ENCODE measurements around the gene JADE3.

JADE3 gene

GRCh38 chrX:47080215-47080914 lies 168.1 kb downstream of the JADE3 start:
- TF ChIP-seq EZH2 (IDR thresholded peaks at IDR 0.05; ENCODE audit: borderline replicate concordance, low read depth, low read length, severe bottlenecking) = no peak
- TF ChIP-seq, protein P1, sequence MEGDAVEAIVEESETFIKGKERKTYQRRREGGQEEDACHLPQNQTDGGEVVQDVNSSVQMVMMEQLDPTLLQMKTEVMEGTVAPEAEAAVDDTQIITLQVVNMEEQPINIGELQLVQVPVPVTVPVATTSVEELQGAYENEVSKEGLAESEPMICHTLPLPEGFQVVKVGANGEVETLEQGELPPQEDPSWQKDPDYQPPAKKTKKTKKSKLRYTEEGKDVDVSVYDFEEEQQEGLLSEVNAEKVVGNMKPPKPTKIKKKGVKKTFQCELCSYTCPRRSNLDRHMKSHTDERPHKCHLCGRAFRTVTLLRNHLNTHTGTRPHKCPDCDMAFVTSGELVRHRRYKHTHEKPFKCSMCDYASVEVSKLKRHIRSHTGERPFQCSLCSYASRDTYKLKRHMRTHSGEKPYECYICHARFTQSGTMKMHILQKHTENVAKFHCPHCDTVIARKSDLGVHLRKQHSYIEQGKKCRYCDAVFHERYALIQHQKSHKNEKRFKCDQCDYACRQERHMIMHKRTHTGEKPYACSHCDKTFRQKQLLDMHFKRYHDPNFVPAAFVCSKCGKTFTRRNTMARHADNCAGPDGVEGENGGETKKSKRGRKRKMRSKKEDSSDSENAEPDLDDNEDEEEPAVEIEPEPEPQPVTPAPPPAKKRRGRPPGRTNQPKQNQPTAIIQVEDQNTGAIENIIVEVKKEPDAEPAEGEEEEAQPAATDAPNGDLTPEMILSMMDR (IDR thresholded peaks at IDR 0.05; ENCODE audit: borderline replicate concordance, extremely low read depth, low read length, poor library complexity, severe bottlenecking) = no peak
- no peaks in the 10 kb centered on the region for H3K9me3 ChIP-seq (ENCODE audit: insufficient read depth, low read length, severe bottlenecking)
- ATAC-seq (ENCODE audit: insufficient read depth, low read depth) = no peak
- H3K79me2 ChIP-seq (ENCODE audit: insufficient read depth, low read length) = no peaks in the 10 kb centered on the region
- no peak overlapping the region for H3K27ac ChIP-seq (ENCODE audit: low read length)
- no peaks in the 10 kb centered on the region for H3K27me3 ChIP-seq (ENCODE audit: insufficient read depth, low read length, poor library complexity)
- H3K4me1 ChIP-seq (ENCODE audit: insufficient read depth, low read length) = no peaks in the 10 kb centered on the region
- H3K9ac ChIP-seq (ENCODE audit: low read depth, low read length) = no peak overlapping the region
- H2AFZ ChIP-seq (ENCODE audit: low read depth, low read length) = no peak overlapping the region
- H3K36me3 ChIP-seq (ENCODE audit: insufficient read depth, low read length) = no peaks in the 10 kb centered on the region
- H4K20me1 ChIP-seq (ENCODE audit: insufficient read depth, low read length) = no peaks in the 10 kb centered on the region
- no peak overlapping the region for H3K4me3 ChIP-seq (ENCODE audit: low read depth in 1 of 2, low read length in 2 of 2)
- no peak for DNase-seq
- H3K4me2 ChIP-seq (ENCODE audit: insufficient read depth, low read length) = no peak overlapping the region

DNA sequence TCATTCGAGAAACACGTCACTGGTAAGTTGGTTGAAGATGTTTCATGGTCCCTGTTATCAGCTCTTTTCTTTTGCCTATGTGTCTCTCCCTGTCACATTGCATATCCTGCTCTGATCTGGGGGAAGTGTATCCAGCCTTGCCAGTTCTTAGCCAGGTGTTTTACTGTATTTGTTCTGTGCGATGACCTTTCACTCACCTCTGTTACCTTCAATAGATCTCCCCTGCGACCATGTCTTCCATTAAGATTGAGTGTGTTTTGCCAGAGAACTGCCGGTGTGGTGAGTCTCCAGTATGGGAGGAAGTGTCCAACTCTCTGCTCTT lies 168.7 kb downstream of the JADE3 start:
- no peak overlapping the region for H3K4me3 ChIP-seq (ENCODE audit: low read depth in 1 of 2, low read length in 2 of 2)
- H3K79me2 ChIP-seq (ENCODE audit: insufficient read depth, low read length) = no peaks in the 10 kb centered on the region
- H3K27me3 ChIP-seq (ENCODE audit: insufficient read depth, low read length, poor library complexity) = no peaks in the 10 kb centered on the region
- DNase-seq (no peak), ATAC-seq (ENCODE audit: insufficient read depth, low read depth) (no peak)
- TF ChIP-seq EZH2 (IDR thresholded peaks at IDR 0.05; ENCODE audit: borderline replicate concordance, low read depth, low read length, severe bottlenecking) = no peak
- TF ChIP-seq, protein P1 (IDR thresholded peaks at IDR 0.05; ENCODE audit: borderline replicate concordance, extremely low read depth, low read length, poor library complexity, severe bottlenecking) = no peak
- H3K9me3 ChIP-seq (ENCODE audit: insufficient read depth, low read length, severe bottlenecking) = no peaks in the 10 kb centered on the region
- no peak overlapping the region for H3K4me2 ChIP-seq (ENCODE audit: insufficient read depth, low read length)
- H3K36me3 ChIP-seq (ENCODE audit: insufficient read depth, low read length) = no peaks in the 10 kb centered on the region
- H3K4me1 ChIP-seq (ENCODE audit: insufficient read depth, low read length) = no peaks in the 10 kb centered on the region
- H3K27ac ChIP-seq (ENCODE audit: low read length) = no peak overlapping the region
- H4K20me1 ChIP-seq (ENCODE audit: insufficient read depth, low read length) = no peaks in the 10 kb centered on the region
- no peak overlapping the region for H3K9ac ChIP-seq (ENCODE audit: low read depth, low read length)
- H2AFZ ChIP-seq (ENCODE audit: low read depth, low read length) = no peak overlapping the region

GRCh38 chrX:47091149-47091775 lies 179.0 kb downstream of the JADE3 start:
- H3K4me2 ChIP-seq (ENCODE audit: insufficient read depth, low read length) = no peak overlapping the region
- no peak for DNase-seq
- no peak overlapping the region for H2AFZ ChIP-seq (ENCODE audit: low read depth, low read length)

More at GRCh38 chrX:47091149-47091775, 179.0 kb downstream of the JADE3 start:
- ATAC-seq (ENCODE audit: insufficient read depth, low read depth) = no peak
- H3K9ac ChIP-seq (ENCODE audit: low read depth, low read length) = no peak overlapping the region
- H3K4me1 ChIP-seq (ENCODE audit: insufficient read depth, low read length) = no peaks in the 10 kb centered on the region
- no peaks in the 10 kb centered on the region for H3K9me3 ChIP-seq (ENCODE audit: insufficient read depth, low read length, severe bottlenecking)
- no peaks in the 10 kb centered on the region for H3K27me3 ChIP-seq (ENCODE audit: insufficient read depth, low read length, poor library complexity)
- no peak overlapping the region for H3K27ac ChIP-seq (ENCODE audit: low read length)
- H3K79me2 ChIP-seq (ENCODE audit: insufficient read depth, low read length) = no peaks in the 10 kb centered on the region
- H4K20me1 ChIP-seq (ENCODE audit: insufficient read depth, low read length) = no peaks in the 10 kb centered on the region
- no peaks in the 10 kb centered on the region for H3K36me3 ChIP-seq (ENCODE audit: insufficient read depth, low read length)
- TF ChIP-seq, protein P1 (IDR thresholded peaks at IDR 0.05; ENCODE audit: borderline replicate concordance, extremely low read depth, low read length, poor library complexity, severe bottlenecking) = no peak
- TF ChIP-seq EZH2 (IDR thresholded peaks at IDR 0.05; ENCODE audit: borderline replicate concordance, low read depth, low read length, severe bottlenecking) = no peak
- no peak overlapping the region for H3K4me3 ChIP-seq (ENCODE audit: low read depth in 1 of 2, low read length in 2 of 2)

Data from DND-41 (cell line).